SK-N-SH (cell line): Measurements from ENCODE around the gene TMEM212. TPM values are rescaled to one million over a fixed set of nuclear protein-coding genes. Genes with fewer than 3 reads are reported as not detected.

Experiments
- CTCF ChIA-PET: fragments of 300-600, 350-600 bp; formaldehyde crosslinking; extraction: SDS; loops from one replicate; lab custom pipeline; 2021; lab: Yijun Ruan, JAX
- POLR2A ChIA-PET: fragments of 350-600 bp; sonication (Branson Sonifier 250); formaldehyde crosslinking; extraction: SDS; loops from one replicate; lab custom pipeline; 2020; ENCODE audit warnings: antibody characterized with exemption, inconsistent platforms; lab: Yijun Ruan, JAX
- DNase-seq: peaks from one replicate; pipeline ENCODE4 v3.0.0; 2012
- H2AFZ ChIP-seq: fragments of 200-600 bp; sonication (generic); 2 replicates; pipeline ENCODE4 v1.8.1; 2016; ENCODE audit warnings: antibody characterized with exemption, mild to moderate bottlenecking, low read depth
- H3F3A ChIP-seq: fragments of 200-600 bp; sonication (generic); replicated peaks from 2 replicates; pipeline ENCODE3; 2016; ENCODE audit warnings: antibody characterized with exemption, mild to moderate bottlenecking; ENCODE audit not compliant: insufficient read depth
- H3K27ac ChIP-seq, 2 experiments: fragments of 200-500 bp in 1 of 2; fragments of 200-600 bp in 1 of 2; sonication (Bioruptor generic) in 1 of 2; sonication (generic), shearing (Covaris generic) in 1 of 2; 2 replicates each; pipeline versions ENCODE4 v1.5.1 to v1.6.1; 2014 to 2016; ENCODE audit warnings: low read depth in 2 of 2, inconsistent platforms in 1 of 2, low read length in 1 of 2, mild to moderate bottlenecking in 1 of 2, mixed read lengths in 1 of 2
- H3K27me3 ChIP-seq: fragments of 200-600 bp; sonication (generic), shearing (Covaris generic); 2 replicates; pipeline ENCODE4 v1.6.1; 2016; ENCODE audit warnings: mixed run types; ENCODE audit not compliant: insufficient read depth
- H3K36me3 ChIP-seq, 2 experiments: fragments of 200-500 bp in 1 of 2; fragments of 200-600 bp in 1 of 2; sonication (Bioruptor generic) in 1 of 2; sonication (generic) in 1 of 2; replicated peaks in 1 of 2; 2 replicates each; pipeline versions ENCODE3 to v1.5.1; 2014 to 2016; ENCODE audit warnings: low read length in 1 of 2, mild to moderate bottlenecking in 1 of 2; ENCODE audit not compliant: insufficient read depth in 2 of 2, control insufficient read depth in 1 of 2
- H3K4me1 ChIP-seq, 2 experiments: fragments of 200-500 bp in 1 of 2; fragments of 200-600 bp in 1 of 2; sonication (Bioruptor generic) in 1 of 2; sonication (generic), shearing (Covaris generic) in 1 of 2; 2 replicates each; pipeline versions ENCODE4 v1.5.1 to v1.6.1; 2014 to 2016; ENCODE audit warnings: low read depth in 1 of 2, low read length in 1 of 2, mixed run types in 1 of 2; ENCODE audit not compliant: insufficient read depth in 2 of 2, control insufficient read depth in 1 of 2
- H3K4me2 ChIP-seq: fragments of 200-600 bp; sonication (generic), shearing (Covaris generic); 2 replicates; pipeline ENCODE4 v1.6.1; 2017; ENCODE audit warnings: mixed run types
- H3K4me3 ChIP-seq, 2 experiments: fragments of 200-500 bp in 1 of 2; fragments of 200-600 bp in 1 of 2; sonication (Bioruptor generic) in 1 of 2; sonication (generic), shearing (Covaris generic) in 1 of 2; 2 replicates each; pipeline versions ENCODE4 v1.5.1 to v1.8.1; 2014 to 2016; ENCODE audit warnings: low read depth in 2 of 2, inconsistent platforms in 1 of 2, low read length in 1 of 2, mild to moderate bottlenecking in 1 of 2, mixed read lengths in 1 of 2, moderate library complexity in 1 of 2
- H3K79me2 ChIP-seq: fragments of 200-600 bp; sonication (generic); 2 replicates; pipeline ENCODE4 v1.8.1; 2017; ENCODE audit warnings: mild to moderate bottlenecking; ENCODE audit not compliant: insufficient read depth
- H3K9ac ChIP-seq: fragments of 200-600 bp; sonication (generic); 2 replicates; pipeline ENCODE4 v1.6.1; 2017; ENCODE audit warnings: mixed run types
- H3K9me2 ChIP-seq: fragments of 200-600 bp; sonication (generic); 2 replicates; pipeline ENCODE4 v1.6.1; 2017; ENCODE audit warnings: mixed run types
- H3K9me3 ChIP-seq: fragments of 200-600 bp; sonication (generic); 2 replicates; pipeline ENCODE4 v1.6.1; 2017; ENCODE audit warnings: mixed run types, mild to moderate bottlenecking, moderate library complexity
- H4K20me1 ChIP-seq: fragments of 200-600 bp; sonication (generic); 2 replicates; pipeline ENCODE4 v1.6.1; 2017; ENCODE audit warnings: mild to moderate bottlenecking, mixed run types; ENCODE audit not compliant: insufficient read depth
- MXI1 ChIP-seq: IDR thresholded peaks from 2 replicates; pipeline ENCODE4 v1.6.1; 2012; ENCODE audit warnings: mild to moderate bottlenecking, low read depth, low read length, improper control_type of control experiment
- NRF1 ChIP-seq: IDR thresholded peaks from 2 replicates; pipeline ENCODE4 v1.6.1; 2012; ENCODE audit warnings: low read depth, mild to moderate bottlenecking, low read length
- PBX3 ChIP-seq: IDR thresholded peaks from 2 replicates; pipeline ENCODE4; 2012
- REST ChIP-seq: IDR thresholded peaks from 2 replicates; pipeline ENCODE4 v1.6.1; 2012; ENCODE audit warnings: mild to moderate bottlenecking, low read depth, low read length, moderate library complexity
- TCF12 ChIP-seq: IDR thresholded peaks from 2 replicates; pipeline ENCODE4 v1.4.0; 2012
- YY1 ChIP-seq: IDR thresholded peaks from 2 replicates; pipeline ENCODE4 v1.4.0; 2012; ENCODE audit warnings: low read depth, mild to moderate bottlenecking
- ZBTB33 ChIP-seq: IDR thresholded peaks from 2 replicates; pipeline ENCODE4 v1.4.0; 2012; ENCODE audit warnings: low read depth, borderline replicate concordance
- WGBS: methylation state at CpG from one replicate; pipeline ENCODE4 v1.1.6; 2017; ENCODE audit warnings: low lambda C conversion rate; 5-methylcytosine and 5-hydroxymethylcytosine counted together
- polyA plus RNA-seq, 3 experiments: library from polyadenylated mRNA; depleted of rRNA; stranded (reverse); fragments of >200 nt; gene quantifications; 2 replicates each; pipeline ENCODE4 v1.2.3, GENCODE V29; 2012

TMEM212 gene
- polyA plus RNA-seq, 1 of the 3 experiments (the other 2 are of a cell fraction), result not detected

- Histone ChIP-seq H3K9me3 (peaks cover 16% of the 10 kb centered on the region; the same call in 1 of the 2 replicates), H3F3A (no peaks in the 10 kb centered on the region), H3K4me1 (peaks cover 0 to 2% of the 10 kb centered on the region in 2 experiments; a peak in 1 of 4 replicates), H3K27me3 (no peaks in the 10 kb centered on the region), H3K27ac (no peak overlapping the region), H2AFZ (no peak overlapping the region), H3K4me3 (no peak overlapping the region), H3K79me2 (no peaks in the 10 kb centered on the region)
- POLR2A ChIA-PET, result no interaction called here
- DNase-seq, result no peak
- no peak for TF ChIP-seq ZBTB33
- no peak for TF ChIP-seq REST
- 0 out of 2 replicates have a peak, but pooled peaks have one; percentile 12 for TF ChIP-seq TCF12
- no peak for TF ChIP-seq MXI1
- no peak for TF ChIP-seq NRF1
- TF ChIP-seq YY1, result no peak
- 0 out of 2 replicates have a peak, but pooled peaks have one; percentile 7 for TF ChIP-seq PBX3
- TF ChIP-seq, all 33 proteins: peak for 2
- no peaks in the 10 kb centered on the region for H4K20me1 ChIP-seq
- CTCF ChIA-PET, result interaction anchor here (0.8 to 1.0 kb wide), 2 partner anchors 10 to 814 kb away, joined by 3 to 4 read pairs; no protein-coding TSS in a partner anchor
- H3K4me2 ChIP-seq, result no peak overlapping the region
- 77% methylated on average over 6 of the region's 6 CpGs for WGBS
- H3K36me3 ChIP-seq, result no peaks in the 10 kb centered on the region
- no peaks in the 10 kb centered on the region for H3K9me2 ChIP-seq
- H3K9ac ChIP-seq, result no peak overlapping the region
These were observed 7.3 kb downstream of the TMEM212 start for GRCh38 chr3:171850320-171850959.
